ENCODE measurements around the gene GCK. TPM values are rescaled to one million over a fixed set of nuclear protein-coding genes. Genes with fewer than 3 reads are reported as not detected.

The GCK gene
- total RNA-seq, 4 donors from 2014 or later = 0.52 TPM; not detected in 3

DNA sequence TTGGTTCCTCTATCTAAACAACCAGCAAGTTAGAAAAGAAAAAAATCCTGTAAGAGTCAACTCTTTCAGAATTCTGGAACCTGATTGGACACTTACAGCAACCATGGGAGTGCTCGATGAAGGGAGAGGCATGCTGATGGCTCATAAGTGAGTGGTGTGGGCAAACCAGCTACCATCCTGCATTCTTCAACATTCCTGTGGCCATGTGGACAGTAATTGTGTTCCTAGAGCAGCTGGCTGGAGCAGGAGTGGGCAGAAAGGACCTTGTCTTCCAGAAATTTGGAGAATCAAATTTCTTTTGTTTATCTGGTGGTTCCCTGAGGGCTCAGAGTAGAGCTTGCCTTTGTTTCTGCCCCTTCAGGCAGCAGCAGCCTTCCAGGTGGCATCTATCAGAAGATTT is 25.6 kb downstream of the GCK start:
- H3K4me3 ChIP-seq = no peak overlapping the region
- H3K4me1 ChIP-seq = no peaks in the 10 kb centered on the region
- H3K27me3 ChIP-seq = no peaks in the 10 kb centered on the region
- peak in 1 of 2 donors; percentile 15 for DNase-seq (ENCODE audit: low spot score in 2 of 2)
- no peak overlapping the region for H3K27ac ChIP-seq
- no peaks in the 10 kb centered on the region for H3K9me3 ChIP-seq
- H3K36me3 ChIP-seq = no peaks in the 10 kb centered on the region
- 50% methylated on average over 1 of the region's 1 CpG for WGBS
- TF ChIP-seq POLR2AphosphoS5 (IDR thresholded peaks at IDR 0.05) (no peak), POLR2A (IDR thresholded peaks at IDR 0.05) (no peak), EP300 (IDR thresholded peaks at IDR 0.05) (no peak)
- TF ChIP-seq, protein P1, sequence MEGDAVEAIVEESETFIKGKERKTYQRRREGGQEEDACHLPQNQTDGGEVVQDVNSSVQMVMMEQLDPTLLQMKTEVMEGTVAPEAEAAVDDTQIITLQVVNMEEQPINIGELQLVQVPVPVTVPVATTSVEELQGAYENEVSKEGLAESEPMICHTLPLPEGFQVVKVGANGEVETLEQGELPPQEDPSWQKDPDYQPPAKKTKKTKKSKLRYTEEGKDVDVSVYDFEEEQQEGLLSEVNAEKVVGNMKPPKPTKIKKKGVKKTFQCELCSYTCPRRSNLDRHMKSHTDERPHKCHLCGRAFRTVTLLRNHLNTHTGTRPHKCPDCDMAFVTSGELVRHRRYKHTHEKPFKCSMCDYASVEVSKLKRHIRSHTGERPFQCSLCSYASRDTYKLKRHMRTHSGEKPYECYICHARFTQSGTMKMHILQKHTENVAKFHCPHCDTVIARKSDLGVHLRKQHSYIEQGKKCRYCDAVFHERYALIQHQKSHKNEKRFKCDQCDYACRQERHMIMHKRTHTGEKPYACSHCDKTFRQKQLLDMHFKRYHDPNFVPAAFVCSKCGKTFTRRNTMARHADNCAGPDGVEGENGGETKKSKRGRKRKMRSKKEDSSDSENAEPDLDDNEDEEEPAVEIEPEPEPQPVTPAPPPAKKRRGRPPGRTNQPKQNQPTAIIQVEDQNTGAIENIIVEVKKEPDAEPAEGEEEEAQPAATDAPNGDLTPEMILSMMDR (IDR thresholded peaks at IDR 0.05) = no peak

DNA sequence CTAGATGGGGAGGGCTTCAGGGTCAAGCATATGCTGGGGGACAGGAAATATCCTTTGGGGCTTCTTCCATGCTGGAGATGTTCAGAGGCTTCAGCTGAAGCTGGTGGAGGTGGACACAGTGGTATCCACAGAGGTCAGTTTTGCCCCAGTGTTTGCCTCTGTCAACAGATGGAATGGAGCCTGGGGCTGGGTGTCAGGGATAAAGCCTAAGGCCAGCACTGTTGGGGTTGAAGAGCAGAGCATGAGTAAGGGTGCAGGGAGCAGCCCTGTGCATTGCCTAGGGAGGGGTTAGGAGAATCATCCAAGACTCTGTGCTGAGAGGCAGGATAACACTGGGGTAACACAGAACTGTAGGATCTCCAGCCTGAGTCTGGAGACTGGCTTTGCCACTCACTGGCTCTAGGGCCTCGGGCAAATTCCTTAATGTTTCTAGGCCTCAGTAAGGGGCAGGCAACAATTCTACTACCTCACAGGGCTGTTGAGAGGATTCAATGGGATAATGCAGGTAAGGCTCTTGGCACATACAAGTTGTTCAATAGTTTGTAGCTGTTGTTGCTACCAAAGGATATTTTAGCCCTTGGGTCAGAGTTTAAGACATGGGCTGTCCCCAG is 26.3 kb downstream of the GCK start:
- WGBS = 38% methylated on average over 1 of the region's 1 CpG
- TF ChIP-seq, protein P1 (IDR thresholded peaks at IDR 0.05) = no peak
- TF ChIP-seq POLR2AphosphoS5 (IDR thresholded peaks at IDR 0.05) (no peak), POLR2A (IDR thresholded peaks at IDR 0.05) (no peak), EP300 (IDR thresholded peaks at IDR 0.05) (no peak)
- peak in 1 of 2 donors; percentile 28 for DNase-seq (ENCODE audit: low spot score in 2 of 2)

DNA sequence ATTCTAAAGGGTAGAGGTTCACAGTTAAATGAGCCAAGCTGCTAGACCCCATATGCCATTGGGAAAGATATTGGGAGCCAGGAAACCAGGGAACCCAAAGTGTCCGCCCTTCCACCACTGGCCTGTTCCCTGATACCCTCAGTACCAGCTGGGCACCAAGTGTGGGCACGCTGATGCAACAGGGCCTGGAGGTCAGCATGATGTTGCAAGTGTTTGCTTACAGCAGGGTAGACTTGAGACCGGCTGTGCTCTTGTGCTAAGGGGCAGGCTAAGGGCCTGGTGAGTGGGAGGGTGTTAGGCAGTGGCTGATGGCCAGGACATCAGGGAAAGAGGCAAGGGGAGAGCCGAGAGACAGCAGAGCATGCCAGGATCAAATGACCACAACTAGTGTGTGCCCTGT is 27.1 kb downstream of the GCK start:
- Histone ChIP-seq H3K27me3 (no peaks in the 10 kb centered on the region), H3K4me3 (no peak overlapping the region), H3K4me1 (no peaks in the 10 kb centered on the region), H3K36me3 (no peaks in the 10 kb centered on the region), H3K27ac (no peak overlapping the region), H3K9me3 (no peaks in the 10 kb centered on the region)
- WGBS = 96% methylated on average over 3 of the region's 4 CpGs
- TF ChIP-seq EP300 (IDR thresholded peaks at IDR 0.05) = no peak
- no peak for TF ChIP-seq POLR2A (IDR thresholded peaks at IDR 0.05)
- TF ChIP-seq, protein P1 (IDR thresholded peaks at IDR 0.05) = no peak
- no peak for TF ChIP-seq POLR2AphosphoS5 (IDR thresholded peaks at IDR 0.05)
- peak in 1 of 2 donors; percentile 59 for DNase-seq (ENCODE audit: low spot score in 2 of 2)

More for the DNA sequence above, 26.3 kb downstream of the GCK start:
- no peak overlapping the region for H3K27ac ChIP-seq
- no peaks in the 10 kb centered on the region for H3K4me1 ChIP-seq
- no peak overlapping the region for H3K4me3 ChIP-seq
- no peaks in the 10 kb centered on the region for H3K36me3 ChIP-seq
- no peaks in the 10 kb centered on the region for H3K27me3 ChIP-seq
- H3K9me3 ChIP-seq = no peaks in the 10 kb centered on the region

DNA sequence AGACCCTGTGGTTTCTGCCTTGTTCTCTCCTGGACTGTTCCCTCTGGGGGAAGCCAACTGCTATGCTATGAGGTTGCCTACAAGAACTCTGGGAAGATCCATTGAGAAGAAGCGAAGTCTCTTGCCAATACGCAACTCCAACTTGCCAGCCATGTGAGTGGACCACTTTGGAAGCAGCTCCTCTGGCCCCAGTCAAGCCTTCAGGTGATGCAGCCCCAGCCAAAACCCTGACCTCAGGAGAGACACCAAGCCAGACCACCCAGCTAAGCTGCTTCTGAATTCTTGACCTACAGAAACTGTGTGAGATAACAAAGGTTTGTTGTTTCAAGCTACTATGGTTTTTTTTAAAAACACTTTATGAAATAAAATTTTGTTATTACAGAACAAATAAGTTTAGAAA is 27.9 kb downstream of the GCK start:
- Histone ChIP-seq H3K27ac (no peak overlapping the region), H3K4me1 (no peaks in the 10 kb centered on the region), H3K4me3 (no peak overlapping the region), H3K9me3 (no peaks in the 10 kb centered on the region), H3K36me3 (no peaks in the 10 kb centered on the region), H3K27me3 (no peaks in the 10 kb centered on the region)
- WGBS = 92% methylated on average over 2 of the region's 2 CpGs
- TF ChIP-seq, protein P1 (IDR thresholded peaks at IDR 0.05) = no peak
- no peak for TF ChIP-seq EP300 (IDR thresholded peaks at IDR 0.05)
- TF ChIP-seq POLR2AphosphoS5 (IDR thresholded peaks at IDR 0.05) = no peak
- peak in 1 of 2 donors; percentile 21 for DNase-seq (ENCODE audit: low spot score in 2 of 2)

DNA sequence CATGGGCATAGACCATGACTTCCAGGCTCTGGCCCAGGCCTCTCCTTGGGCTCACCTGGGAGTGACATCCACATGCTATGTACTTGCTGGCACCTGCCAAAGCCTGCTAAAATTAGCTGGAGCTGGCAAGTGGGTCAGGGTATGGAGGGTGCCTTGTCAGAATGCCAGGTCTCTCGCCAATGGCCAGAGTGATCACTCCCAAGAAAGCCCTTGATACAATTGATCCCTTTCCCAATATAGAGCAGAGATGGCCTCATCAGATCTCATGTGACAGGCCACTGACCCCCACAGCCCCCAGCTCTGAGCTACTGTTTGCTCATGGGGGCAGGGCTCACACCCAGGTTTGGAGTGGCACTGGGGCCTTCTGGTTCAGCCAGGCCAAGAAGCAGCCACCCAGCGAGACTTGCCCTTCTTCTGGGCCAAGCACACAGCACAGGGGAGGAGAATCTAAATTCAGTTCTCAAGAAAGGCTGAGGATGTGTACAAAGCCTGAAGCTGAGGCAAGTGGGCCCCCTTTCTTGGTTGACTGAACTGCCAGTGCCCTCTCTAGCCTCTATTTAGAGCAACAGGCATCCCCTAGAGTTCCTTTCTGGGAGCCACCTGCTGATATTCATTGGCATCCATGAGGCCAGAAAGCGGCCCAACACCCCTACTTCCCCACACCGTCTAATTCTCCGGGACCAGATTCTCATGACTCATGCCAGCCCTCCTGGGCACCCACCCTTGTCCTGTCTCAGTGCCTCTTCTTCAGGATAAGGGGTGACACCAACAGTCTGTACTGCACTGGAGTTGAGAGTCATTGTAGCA is 29.2 kb downstream of the GCK start:
- H3K36me3 ChIP-seq = no peaks in the 10 kb centered on the region
- TF ChIP-seq, protein P1 (IDR thresholded peaks at IDR 0.05) = no peak
- TF ChIP-seq EP300 (IDR thresholded peaks at IDR 0.05) (no peak), POLR2A (IDR thresholded peaks at IDR 0.05) (no peak), POLR2AphosphoS5 (IDR thresholded peaks at IDR 0.05) (no peak)
- H3K9me3 ChIP-seq = no peaks in the 10 kb centered on the region
- no peak overlapping the region for H3K27ac ChIP-seq
- no peak overlapping the region for H3K4me3 ChIP-seq
- DNase-seq (ENCODE audit: low spot score in 2 of 2) = peak in 1 of 2 donors; percentile 52
- 86% methylated on average over 5 of the region's 5 CpGs for WGBS
- H3K27me3 ChIP-seq = no peaks in the 10 kb centered on the region
- no peaks in the 10 kb centered on the region for H3K4me1 ChIP-seq
